OCI-LY7 (cell line): ENCODE results near the gene PRSS8. TPM values are rescaled to one million over a fixed set of nuclear protein-coding genes. Genes with fewer than 3 reads are reported as not detected.

ENCODE experiments used
- BruUV-seq: library from RNA; stranded (reverse); fragments of 400-500 nt; replicated peaks from 2 replicates; lab custom pipeline; 2021; lab: Mats Ljungman, UMichigan
- CTCF ChIA-PET: fragments of 300-600 bp; sonication (Branson Sonifier 250); formaldehyde crosslinking; loops from one replicate; lab custom pipeline; 2022; ENCODE audit warnings: antibody characterized with exemption; ENCODE audit not compliant: unreplicated experiment; lab: Charles Lee
- POLR2A ChIA-PET: fragments of 300-600 bp; sonication (Branson Sonifier 250); formaldehyde crosslinking; loops from one replicate; lab custom pipeline; 2022; ENCODE audit warnings: antibody characterized with exemption; lab: Charles Lee
- DNase-seq: peaks from one replicate; pipeline ENCODE4 v3.0.0-alpha.2; 2015; ENCODE audit warnings: low spot score
- H2AFZ ChIP-seq: fragments of 200-600 bp; sonication (generic), shearing (Covaris generic); 2 replicates; pipeline ENCODE4 v1.6.1; 2014; ENCODE audit warnings: mild to moderate bottlenecking, antibody characterized with exemption, low read length, moderate library complexity
- H3K27ac ChIP-seq: fragments of 200-600 bp; sonication (generic); 2 replicates; pipeline ENCODE4 v1.5.1; 2014; ENCODE audit warnings: mixed run types, low read depth, mild to moderate bottlenecking, moderate library complexity, low read length, inconsistent platforms; ENCODE audit not compliant: poor library complexity, severe bottlenecking
- H3K36me3 ChIP-seq: fragments of 200-600 bp; sonication (generic); 2 replicates; pipeline ENCODE4 v1.6.1; 2014; ENCODE audit warnings: mild to moderate bottlenecking, antibody characterized with exemption, low read length, moderate library complexity, mixed read lengths; ENCODE audit not compliant: insufficient read depth
- H3K4me1 ChIP-seq: fragments of 200-600 bp; sonication (generic); 2 replicates; pipeline ENCODE4 v1.5.1; 2014; ENCODE audit warnings: mild to moderate bottlenecking, low read length; ENCODE audit not compliant: insufficient read depth, poor library complexity, severe bottlenecking
- H3K4me2 ChIP-seq: fragments of 200-600 bp; sonication (generic); 2 replicates; pipeline ENCODE4 v1.6.1; 2014; ENCODE audit warnings: mild to moderate bottlenecking, low read length
- H3K4me3 ChIP-seq: fragments of 200-600 bp; sonication (generic); 2 replicates; pipeline ENCODE4 v1.5.1; 2014; ENCODE audit warnings: mild to moderate bottlenecking, low read depth, low read length; ENCODE audit not compliant: poor library complexity, severe bottlenecking
- H3K79me2 ChIP-seq: fragments of 200-600 bp; sonication (generic); 2 replicates; pipeline ENCODE4 v1.6.1; 2016; ENCODE audit warnings: low read depth, mild to moderate bottlenecking, low read length, moderate library complexity, mixed read lengths; ENCODE audit not compliant: insufficient read depth
- H3K9me2 ChIP-seq: fragments of 200-600 bp; sonication (generic); 2 replicates; pipeline ENCODE4 v1.6.1; 2016; ENCODE audit warnings: mild to moderate bottlenecking, low read length, mixed read lengths; ENCODE audit not compliant: insufficient read depth
- H3K9me3 ChIP-seq: fragments of 200-600 bp; sonication (generic); 2 replicates; pipeline ENCODE4 v1.6.1; 2014; ENCODE audit warnings: mild to moderate bottlenecking, mixed run types, low read length, mixed read lengths
- H4K20me1 ChIP-seq: fragments of 200-600 bp; sonication (generic); 2 replicates; pipeline ENCODE4 v1.6.1; 2014; ENCODE audit warnings: mild to moderate bottlenecking, antibody characterized with exemption, low read length, moderate library complexity, mixed read lengths; ENCODE audit not compliant: insufficient read depth
- CTCF ChIP-seq: fragments of 200-600 bp; sonication (generic); conservative IDR thresholded peaks from 2 replicates; pipeline ENCODE4 v1.5.1; 2014; ENCODE audit warnings: mild to moderate bottlenecking, antibody characterized with exemption, low read length, moderate library complexity, mixed read lengths
- EZH2phosphoT487 ChIP-seq: fragments of 200-600 bp; sonication (generic); IDR thresholded peaks from 2 replicates; pipeline ENCODE4 v1.6.1; 2018; ENCODE audit warnings: low read depth, borderline replicate concordance, mild to moderate bottlenecking, mixed run types, antibody characterized with exemption, low read length, moderate library complexity, mixed read lengths
- intact Hi-C: fragments of 100-400 bp; cut with micrococcal nuclease; formaldehyde crosslinking; loops from one replicate; pipeline ENCODE4 v1.10.0; 2022; ENCODE audit not compliant: unreplicated experiment
- total RNA-seq, 2 experiments: library from RNA; depleted of rRNA in 1 of 2; stranded (reverse); fragments of >200 nt in 1 of 2; shearing (Covaris generic) in 1 of 2; gene quantifications; 2 replicates each; pipeline ENCODE4 v1.2.3, GENCODE V29; 2014 to 2022

Gene PRSS8
- total RNA-seq, 2 experiments from 2014 or later, result not detected

GRCh38 chr16:31094424-31095120 is 41.0 kb downstream of the PRSS8 start, which contains the start of gene VKORC1:
Gene VKORC1 (minus strand): TSS chr16:31094797. CDS start chr16:31094729, 68 bp downstream.
- peaks cover 24% of the 10 kb centered on the region for H3K36me3 ChIP-seq
- H3K4me3 ChIP-seq, result peak within 1 kb of the TSS; percentile 86
- H3K27ac ChIP-seq, result peak within 1 kb of the TSS; percentile 71
- peaks cover 5% of the 10 kb centered on the region; the same call in 1 of the 2 replicates for H4K20me1 ChIP-seq
- H2AFZ ChIP-seq, result peak within 1 kb of the TSS; percentile 81
- no TSS peak for BruUV-seq
- CTCF ChIA-PET, result no interaction called here
- peaks cover 23% of the 10 kb centered on the region for H3K79me2 ChIP-seq
- TF ChIP-seq CTCF (no peak), EZH2phosphoT487 (no peak)
- intact Hi-C loops, result loop anchor here (1.0 kb wide), 3 partner anchors 20 to 109 kb away; partner anchors contain the start of genes HSD3B7, ZNF646 and ZNF668
- H3K4me2 ChIP-seq, result peak within 1 kb of the TSS; percentile 100
- H3K4me1 ChIP-seq, result peaks cover 18% of the 10 kb centered on the region
- no peaks in the 10 kb centered on the region for H3K9me2 ChIP-seq
- POLR2A ChIA-PET, result interaction anchor here (1.0 to 1.7 kb wide), 3 partner anchors 20 to 23 kb away, joined by 3 to 5 read pairs (median 4); partner anchors contain the start of genes KAT8, ZNF646 and ZNF668
- DNase-seq, result peak; percentile 92
- no peaks in the 10 kb centered on the region for H3K9me3 ChIP-seq

- ChIA-PET POLR2A (interaction anchor here (1.0 to 1.7 kb wide), 3 partner anchors 20 to 23 kb away, joined by 3 to 5 read pairs (median 4); partner anchors contain the start of genes KAT8, ZNF646 and ZNF668), CTCF (no interaction called here)
- Histone ChIP-seq H3K9me3 (no peaks in the 10 kb centered on the region), H3K9me2 (no peaks in the 10 kb centered on the region), H3K4me2 (peak overlapping the region; percentile 100), H3K4me3 (peak overlapping the region; percentile 86), H3K36me3 (peaks cover 27% of the 10 kb centered on the region), H3K4me1 (peaks cover 18% of the 10 kb centered on the region), H3K27ac (peak overlapping the region; percentile 71), H2AFZ (peak overlapping the region; percentile 51), H3K79me2 (peaks cover 23% of the 10 kb centered on the region), H4K20me1 (peaks cover 5% of the 10 kb centered on the region; the same call in 1 of the 2 replicates)
- intact Hi-C loops, result loop anchor here (1.0 kb wide), 2 partner anchors 20 to 48 kb away; partner anchors contain the start of genes ZNF646 and ZNF668
- DNase-seq, result no peak
- no TSS peak for BruUV-seq
- TF ChIP-seq CTCF, result no peak
These were observed 41.5 kb downstream of the PRSS8 start for GRCh38 chr16:31094088-31094423.
